Measurements from ENCODE around the gene FREM2. TPM values are rescaled to one million over a fixed set of nuclear protein-coding genes. Genes with fewer than 3 reads are reported as not detected.

The FREM2 gene
- total RNA-seq, 1 experiment from 2014 or later, result 25.4 TPM

- H3K4me1 Mint-ChIP-seq (ENCODE audit: low read depth, unreplicated experiment), result peaks cover 9% of the 10 kb centered on the region
- DNase-seq, result no peak
- no peaks in the 10 kb centered on the region for H3K36me3 Mint-ChIP-seq (ENCODE audit: insufficient read depth, unreplicated experiment)
- H3K27me3 Mint-ChIP-seq (ENCODE audit: unreplicated experiment), result no peaks in the 10 kb centered on the region
- TF ChIP-seq CTCF (IDR thresholded peaks at IDR 0.05; ENCODE audit: unreplicated experiment), result no peak
- no TSS peak for BruUV-seq (replicated peaks)
- intact Hi-C loops (cut with micrococcal nuclease; ENCODE audit: unreplicated experiment), result loop anchor here (5.0 kb wide), 2 partner anchors 152 to 227 kb away; partner anchors contain the start of gene FREM2
- no peak overlapping the region for H3K4me3 Mint-ChIP-seq (ENCODE audit: low read depth, unreplicated experiment)
- H3K9me3 Mint-ChIP-seq (ENCODE audit: low read depth, unreplicated experiment), result no peaks in the 10 kb centered on the region
- no peak overlapping the region for H3K27ac Mint-ChIP-seq (ENCODE audit: unreplicated experiment)
- CTCF ChIA-PET, result no interaction called here
These were observed 227.2 kb downstream of the FREM2 start for GRCh38 chr13:38914070-38914469.

GRCh38 chr13:38921081-38921480 lies 234.2 kb downstream of the FREM2 start:
- Mint-ChIP-seq H3K4me3 (ENCODE audit: low read depth, unreplicated experiment) (no peak overlapping the region), H3K9me3 (ENCODE audit: low read depth, unreplicated experiment) (no peaks in the 10 kb centered on the region), H3K27me3 (ENCODE audit: unreplicated experiment) (no peaks in the 10 kb centered on the region), H3K4me1 (ENCODE audit: low read depth, unreplicated experiment) (no peaks in the 10 kb centered on the region), H3K27ac (ENCODE audit: unreplicated experiment) (no peak overlapping the region), H3K36me3 (ENCODE audit: insufficient read depth, unreplicated experiment) (no peaks in the 10 kb centered on the region)
- no TSS peak for BruUV-seq (replicated peaks)
- intact Hi-C loops (cut with micrococcal nuclease; ENCODE audit: unreplicated experiment), result no loop called here
- no peak for TF ChIP-seq CTCF (IDR thresholded peaks at IDR 0.05; ENCODE audit: unreplicated experiment)
- CTCF ChIA-PET, result no interaction called here
- no peak for DNase-seq

GRCh38 chr13:38922170-38922569 lies 235.3 kb downstream of the FREM2 start:
- H3K36me3 Mint-ChIP-seq (ENCODE audit: insufficient read depth, unreplicated experiment), result no peaks in the 10 kb centered on the region
- no peaks in the 10 kb centered on the region for H3K27me3 Mint-ChIP-seq (ENCODE audit: unreplicated experiment)
- no TSS peak for BruUV-seq (replicated peaks)
- TF ChIP-seq CTCF (IDR thresholded peaks at IDR 0.05; ENCODE audit: unreplicated experiment), result no peak
- H3K27ac Mint-ChIP-seq (ENCODE audit: unreplicated experiment), result no peak overlapping the region
- no peaks in the 10 kb centered on the region for H3K4me1 Mint-ChIP-seq (ENCODE audit: low read depth, unreplicated experiment)
- intact Hi-C loops (cut with micrococcal nuclease; ENCODE audit: unreplicated experiment), result no loop called here
- no peak overlapping the region for H3K4me3 Mint-ChIP-seq (ENCODE audit: low read depth, unreplicated experiment)
- CTCF ChIA-PET, result no interaction called here
- no peak for DNase-seq
- no peaks in the 10 kb centered on the region for H3K9me3 Mint-ChIP-seq (ENCODE audit: low read depth, unreplicated experiment)

GRCh38 chr13:38933786-38934185 lies 246.9 kb downstream of the FREM2 start:
- Mint-ChIP-seq H3K4me1 (ENCODE audit: low read depth, unreplicated experiment) (no peaks in the 10 kb centered on the region), H3K27me3 (ENCODE audit: unreplicated experiment) (no peaks in the 10 kb centered on the region), H3K9me3 (ENCODE audit: low read depth, unreplicated experiment) (no peaks in the 10 kb centered on the region), H3K4me3 (ENCODE audit: low read depth, unreplicated experiment) (no peak overlapping the region), H3K36me3 (ENCODE audit: insufficient read depth, unreplicated experiment) (no peaks in the 10 kb centered on the region), H3K27ac (ENCODE audit: unreplicated experiment) (no peak overlapping the region)
- TF ChIP-seq CTCF (IDR thresholded peaks at IDR 0.05; ENCODE audit: unreplicated experiment), result no peak
- CTCF ChIA-PET, result no interaction called here
- intact Hi-C loops (cut with micrococcal nuclease; ENCODE audit: unreplicated experiment), result no loop called here
- BruUV-seq (replicated peaks), result no TSS peak
- DNase-seq, result no peak
